Heart left ventricle (tissue), 16 donors: Measurements from ENCODE around the gene GTF2IRD1. TPM values are rescaled to one million over a fixed set of nuclear protein-coding genes. Genes with fewer than 3 reads are reported as not detected.

ENCODE experiments used
- ATAC-seq, 4 donors: fragments of 200-7000 bp; cut with Tn5 transposase; one replicate each; pipeline ENCODE4 v1.9.1; 2020 to 2022; ENCODE audit warnings: moderate library complexity in 4 of 4, mild to moderate bottlenecking in 3 of 4, moderate number of reproducible peaks in 1 of 4
- DNase-seq, 5 donors: peaks; one replicate each; pipeline ENCODE4 v3.0.0-alpha.2; 2020
- H3K27ac ChIP-seq, 12 donors: fragments of 200-600 bp; sonication (generic) in 4 of 12; one replicate each; pipeline versions ENCODE4 v1.5.0 to v1.8.0; 2016 to 2022; ENCODE audit warnings: mild to moderate bottlenecking in 2 of 12
- H3K27me3 ChIP-seq, 9 donors: fragments of 200-600 bp; sonication (generic) in 2 of 9; one replicate each; pipeline versions ENCODE4 v1.5.1 to v1.8.0; 2016 to 2022; ENCODE audit warnings: mild to moderate bottlenecking in 3 of 9
- H3K36me3 ChIP-seq, 9 donors: fragments of 200-600 bp; sonication (generic) in 2 of 9; one replicate each; pipeline versions ENCODE4 v1.5.0 to v1.8.0; 2018 to 2022; ENCODE audit warnings: mild to moderate bottlenecking in 2 of 9
- H3K4me1 ChIP-seq, 12 donors: fragments of 200-600 bp; sonication (generic) in 4 of 12; one replicate each; pipeline versions ENCODE4 v1.5.0 to v1.8.0; 2016 to 2022; ENCODE audit warnings: mild to moderate bottlenecking in 3 of 12
- H3K4me3 ChIP-seq, 12 donors: fragments of 200-600 bp; sonication (generic) in 4 of 12; one replicate each; pipeline versions ENCODE4 v1.5.0 to v1.8.0; 2017 to 2022; ENCODE audit warnings: mild to moderate bottlenecking in 9 of 12, moderate library complexity in 4 of 12
- H3K9me3 ChIP-seq, 12 donors: fragments of 200-600 bp; sonication (generic) in 4 of 12; one replicate each; pipeline versions ENCODE4 v1.5.0 to v1.8.0; 2016 to 2022; ENCODE audit warnings: mild to moderate bottlenecking in 1 of 12
- CTCF ChIP-seq, 12 donors: fragments of 200-600 bp; sonication (generic) in 4 of 12; IDR thresholded peaks; one replicate each; pipeline versions ENCODE4 v1.5.0 to v1.8.0; 2018 to 2022; ENCODE audit warnings: antibody characterized with exemption in 12 of 12, mild to moderate bottlenecking in 5 of 12
- POLR2A ChIP-seq, 2 donors: fragments of 450-650 bp; IDR thresholded peaks; one replicate each; pipeline ENCODE4 v1.6.1; 2017; ENCODE audit warnings: antibody characterized with exemption in 2 of 2, mild to moderate bottlenecking in 2 of 2, moderate library complexity in 2 of 2
- WGBS, 4 donors: extraction: QIAGEN DNeasy Blood & Tissue Kit in 2 of 4; methylation state at CpG; one replicate each; pipeline versions ENCODE4 v1.1.5 to v1.1.7; 2013 to 2018; 5-methylcytosine and 5-hydroxymethylcytosine counted together
- intact Hi-C, 10 donors: fragments of 100-400 bp; cut with DNase I; formaldehyde crosslinking; loops; one replicate each; pipeline versions ENCODE4 v1.11.1 to v1.14.2; 2022
- polyA plus RNA-seq, 2 donors: library from polyadenylated mRNA; stranded (reverse); fragments of 200-250 nt; gene quantifications; one replicate each; pipeline ENCODE4 v1.2.3, GENCODE V29; 2013
- total RNA-seq, 9 donors: library from RNA; depleted of rRNA in 2 of 9; stranded (reverse); fragments of >200 nt in 2 of 9; fragmentation: NEBNext Ultra II Directional in 3 of 9; extraction: Animal tissue kit (Norgen Biotek cat#: 25700) in 3 of 9; gene quantifications; one replicate each; pipeline versions ENCODE4 v1.1.0 to v1.2.4, GENCODE V29; 2016 to 2023
- donor health status: ischemic (EF 13 %, LVEDD 7.1; RV severe dilation, severe dysfunction).
- donor health status: healthy with polysubstance abuse.
- donor health status: DM: no; HTN: yes; CAD: no.
- donor health status: DM: no; HTN: no; CAD: no.
- donor health status: ischemic (EF 25% LVEDD 6.9; RV normal size, moderate dysfunction).
- donor health status: ischemic (EF 25% LVEDD 5.7; RV mildly dilated, moderate dysfunction).
- donor health status: healthy.
- donor health status: DM: yes; HTN: yes; CAD: no.
- donor health status: ischemic (EF 35%, LVEDD 5.7; RV mildly dilated, moderate dysfunction).
- donor health status: nonischemic (EF 11% LVEDD 7.7; RV severe dilation, severe dysfunction).
- donor health status: DM: yes; HTN: yes; CAD: no.
- donor health status: PGD.
- donor health status: ischemic (EF 29% LVEDD 5.4; RV normal size, mild dysfunction).
- donor health status: nonischemic (EF 23%, LVEDD 6.1; RV moderate dilation, normal function).

The GTF2IRD1 gene
- total and polyA plus RNA-seq, 11 donors = 10.0 to 40.4 (median 15.6) TPM

- H3K9me3 ChIP-seq = no peaks in the 10 kb centered on the region
- no peaks in the 10 kb centered on the region for H3K36me3 ChIP-seq
- no peaks in the 10 kb centered on the region for H3K27me3 ChIP-seq
- 13 to 23% (median 17%) methylated on average over 27 to 40 of the region's 40 CpGs for WGBS, 4 donors
- peaks cover 0 to 76% (median 53%) of the 10 kb centered on the region in 12 donors for H3K4me1 ChIP-seq
- peak; percentile 14 to 74 for TF ChIP-seq POLR2A (IDR thresholded peaks at IDR 0.05)
- TF ChIP-seq CTCF (IDR thresholded peaks at IDR 0.05) = no peak
- peak overlapping the region; percentile 4 to 63 (median 54) for H3K4me3 ChIP-seq
- H3K27ac ChIP-seq = peak overlapping the region; percentile 83 to 99 (median 94)
- peak; percentile 83 to 94 (median 88) for DNase-seq
- peak; percentile 46 to 74 (median 68) for ATAC-seq
- intact Hi-C loops = loop anchor here in 3 of 10 donors (1.0 to 5.0 kb wide), 5 partner anchors 25 to 177 kb away; partner anchors contain the start of gene GTF2I (in 1 of the 3)
Observed at GRCh38 chr7:74479961-74480829, 26.5 kb downstream of the GTF2IRD1 start.

DNA sequence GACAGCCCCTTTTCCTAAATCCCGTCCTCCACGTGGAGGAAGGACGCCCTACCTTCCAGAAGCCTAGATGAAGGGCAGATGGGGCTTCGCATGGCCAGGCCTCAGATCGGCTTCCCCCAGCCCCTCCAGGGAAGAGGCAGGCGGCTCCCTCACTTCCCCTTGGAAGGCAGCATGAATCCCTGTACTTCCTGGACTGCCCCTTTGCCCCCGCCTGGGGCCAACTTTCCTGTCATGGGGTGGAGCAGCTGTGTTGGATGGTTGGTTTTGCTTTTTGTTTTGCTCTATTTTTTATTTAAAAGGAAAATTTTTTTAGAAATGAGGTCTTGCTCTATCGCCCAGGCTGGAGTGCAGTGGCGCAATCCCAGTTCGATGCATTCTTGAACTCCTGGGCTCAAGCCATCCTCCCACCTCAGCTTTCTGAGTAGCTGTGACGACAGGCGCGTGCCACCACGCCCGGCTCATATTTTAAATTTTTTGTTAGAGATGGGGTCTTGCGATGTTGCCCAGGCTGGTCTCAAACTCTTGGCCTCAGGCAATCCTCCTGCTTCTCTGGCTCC lies 27.2 kb downstream of the GTF2IRD1 start:
- TF ChIP-seq POLR2A (IDR thresholded peaks at IDR 0.05) (no peak), CTCF (IDR thresholded peaks at IDR 0.05) (no peak)
- H3K27ac ChIP-seq = peak overlapping the region; percentile 83 to 99 (median 94)
- intact Hi-C loops = loop anchor here in 3 of 10 donors (1.0 to 5.0 kb wide), 4 partner anchors 26 to 176 kb away; partner anchors contain the start of gene GTF2I (in 1 of the 3)
- no peaks in the 10 kb centered on the region for H3K9me3 ChIP-seq
- ATAC-seq (peak in 1 of 4 donors; percentile 14), DNase-seq (peak; percentile 47 to 67 (median 52))
- H3K4me1 ChIP-seq = peaks cover 0 to 76% (median 53%) of the 10 kb centered on the region in 12 donors
- peak overlapping the region; percentile 4 to 63 (median 54) for H3K4me3 ChIP-seq
- no peaks in the 10 kb centered on the region for H3K27me3 ChIP-seq
- H3K36me3 ChIP-seq = no peaks in the 10 kb centered on the region
- 31 to 43% (median 36%) methylated on average over 15 to 16 of the region's 16 CpGs for WGBS, 4 donors

DNA sequence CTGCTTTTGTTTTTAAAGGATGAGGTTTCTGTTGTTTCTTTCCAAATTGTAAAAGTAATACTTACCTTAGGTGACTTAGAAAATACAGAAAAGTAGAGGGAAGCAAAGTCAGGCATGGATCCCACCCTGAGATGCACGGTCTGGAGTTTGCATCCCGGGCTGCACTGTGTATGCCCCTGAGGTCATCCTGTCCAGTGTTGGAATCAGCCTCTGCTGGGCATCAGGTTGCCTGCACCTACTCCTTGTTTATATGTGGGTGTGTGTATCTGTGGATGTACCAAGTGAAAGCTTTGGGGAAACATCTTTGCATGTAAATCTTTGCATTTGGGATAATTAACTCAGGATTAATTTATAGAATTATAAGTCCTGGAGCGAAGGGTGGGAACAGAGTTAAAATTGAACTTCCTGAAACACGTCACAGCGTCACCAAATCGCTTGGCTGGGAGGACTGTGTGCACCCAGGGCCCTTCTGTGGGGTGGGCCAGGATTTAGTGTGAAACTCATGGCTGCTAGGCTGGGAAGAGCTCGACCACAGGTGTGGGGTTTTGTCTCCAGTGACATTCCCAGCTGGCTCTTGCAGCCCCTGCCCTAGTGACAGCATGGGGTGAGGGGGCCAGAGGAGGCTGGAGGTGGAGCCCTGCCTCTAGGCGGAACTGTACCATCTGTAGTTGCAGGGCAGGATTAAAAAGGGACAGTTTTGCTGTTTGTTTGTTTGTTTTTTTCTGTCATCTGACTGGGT lies 27.9 kb downstream of the GTF2IRD1 start:
- peaks cover 0 to 73% (median 52%) of the 10 kb centered on the region in 12 donors for H3K4me1 ChIP-seq
- peak overlapping the region in 10 of 12 donors; percentile 33 to 63 (median 54) for H3K4me3 ChIP-seq
- H3K36me3 ChIP-seq = no peaks in the 10 kb centered on the region
- intact Hi-C loops = loop anchor here in 3 of 10 donors (2.0 to 5.0 kb wide), 3 partner anchors 27 to 176 kb away; partner anchors contain the start of gene GTF2I (in 1 of the 3)
- ATAC-seq (no peak), DNase-seq (peak in 1 of 5 donors; percentile 21)
- peak overlapping the region; percentile 83 to 99 (median 94) for H3K27ac ChIP-seq
- H3K9me3 ChIP-seq = no peaks in the 10 kb centered on the region
- TF ChIP-seq POLR2A (IDR thresholded peaks at IDR 0.05) (no peak), CTCF (IDR thresholded peaks at IDR 0.05) (no peak)
- no peaks in the 10 kb centered on the region for H3K27me3 ChIP-seq
- 71 to 79% (median 73%) methylated on average over 8 of the region's 8 CpGs for whole genome bisulfite sequencing, 4 donors
